T-helper 22 cell (primary cell): ENCODE results near the gene ADAD1.
"Not testable (repeated sequence)": the region's sequence is repeated elsewhere in the genome, so short reads cannot be mapped to it uniquely, and the experiment has no call there.

Experiments used
- DNase-seq: peaks from one replicate; pipeline ENCODE4 v3.0.0-alpha.2; 2020; ENCODE audit warnings: low read depth

Gene ADAD1

DNA sequence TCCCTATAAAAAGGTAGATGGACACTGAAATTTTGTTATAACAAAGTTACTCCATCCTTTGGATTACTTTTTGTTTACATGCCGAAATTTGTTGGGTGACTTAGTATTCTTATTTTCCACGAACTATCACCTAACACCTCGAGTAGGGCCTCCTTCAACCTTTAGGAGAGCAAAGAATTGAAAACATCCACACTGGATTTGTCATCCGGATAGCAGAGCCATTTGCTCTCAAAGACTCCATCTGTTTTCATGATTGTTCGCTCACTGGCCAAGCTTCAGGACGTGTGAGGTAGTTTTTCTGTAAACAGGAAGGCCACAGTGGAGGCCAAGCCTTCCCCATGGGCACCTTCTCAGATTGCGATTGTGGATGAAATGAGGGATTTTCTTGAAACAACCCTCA lies at the start of gene ADAD1:
TSS of gene ADAD1 (plus strand) at position 301 of the 400 bp plus-strand sequence. CDS start 1,059 bp downstream, outside the sequence.
- no peak for DNase-seq

DNA sequence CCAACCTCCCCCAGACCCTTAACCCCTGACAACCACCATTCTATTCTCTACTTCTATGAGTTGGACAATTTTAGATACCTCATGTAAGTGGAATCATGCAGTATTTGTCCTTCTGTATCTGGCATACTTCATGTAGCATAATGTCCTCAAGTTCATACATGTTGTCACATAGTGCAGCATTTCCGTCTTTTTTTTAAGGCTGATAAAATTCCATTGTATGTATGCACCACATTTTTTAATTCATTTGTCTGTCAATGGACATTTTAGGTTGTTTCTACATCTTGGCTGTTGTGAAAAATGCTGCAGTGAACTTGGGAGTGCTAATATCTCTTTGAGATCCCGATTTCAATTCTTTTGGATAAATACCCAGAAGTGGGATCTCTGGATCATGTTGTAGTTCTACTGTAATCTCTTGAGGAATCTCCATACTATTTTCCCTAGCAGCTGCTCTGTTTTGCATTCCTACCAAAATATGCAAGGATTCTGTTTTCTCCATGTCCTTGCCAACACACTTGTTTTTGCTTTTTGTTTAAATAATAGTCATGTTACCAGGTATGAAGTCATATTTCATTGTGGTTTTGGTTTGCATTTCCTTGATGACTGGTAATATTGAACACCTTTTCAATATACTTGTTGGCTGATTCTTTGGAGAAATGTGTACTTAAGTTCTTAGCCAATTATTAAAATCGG lies 48.8 kb upstream of the ADAD1 start:
- DNase-seq: no peak

DNA sequence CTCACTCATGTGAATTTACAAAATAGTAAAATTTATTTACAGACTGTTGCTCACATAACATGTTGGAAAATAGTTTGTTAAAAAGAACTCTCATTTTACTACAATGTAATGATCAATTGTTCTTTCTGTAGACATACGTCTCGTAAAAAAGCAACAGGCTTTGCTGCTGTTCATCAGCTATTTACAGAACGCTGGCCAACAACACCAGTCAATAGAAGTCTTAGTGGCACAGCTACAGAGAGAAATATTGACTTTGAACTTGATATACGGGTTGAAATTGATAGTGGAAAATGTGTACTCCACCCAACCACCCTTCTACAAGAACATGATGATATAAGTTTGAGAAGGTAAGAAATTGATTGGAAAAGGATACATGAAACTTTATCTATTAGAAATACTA lies 47.6 kb upstream of the ADAD1 start:
- no peak for DNase-seq

DNA sequence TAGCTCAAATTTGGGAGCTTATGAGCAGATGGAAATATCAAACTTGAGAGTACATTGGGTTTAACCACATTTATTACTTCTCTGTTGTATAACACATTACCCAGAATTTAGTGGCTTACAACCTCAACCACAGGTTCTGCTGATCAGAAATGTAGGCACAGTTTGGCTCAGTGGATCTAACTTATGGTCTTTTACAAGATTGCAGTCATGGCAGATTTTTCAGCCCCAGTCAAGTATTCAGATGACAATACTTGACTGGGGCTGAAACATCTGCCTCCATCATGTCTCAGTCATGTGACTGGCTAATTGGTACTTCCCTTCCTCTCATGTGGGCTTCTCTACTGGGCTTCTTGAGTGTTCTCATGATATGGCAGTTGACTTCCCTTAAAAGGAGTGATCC lies 44.0 kb upstream of the ADAD1 start:
- DNase-seq: no peak

DNA sequence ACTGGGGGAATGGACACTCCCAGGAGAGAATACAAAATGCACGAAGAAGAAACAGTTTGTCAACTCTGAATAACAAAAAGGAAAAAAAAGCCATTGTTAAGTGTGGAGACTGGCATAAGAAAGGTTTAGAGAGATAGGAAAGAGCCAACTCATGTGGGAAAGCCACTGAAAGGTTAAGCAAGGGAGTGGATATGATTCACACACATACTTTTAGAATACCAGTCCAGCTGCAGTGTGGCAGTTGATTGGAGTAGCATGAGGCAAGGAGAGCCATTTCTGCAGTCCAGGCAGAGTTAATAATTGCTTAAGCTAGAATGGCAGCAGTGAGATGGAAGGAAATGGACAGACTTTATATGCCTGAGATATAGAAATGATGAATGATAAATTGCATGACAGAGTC lies 36.9 kb upstream of the ADAD1 start:
- no peak for DNase-seq

- no peak for DNase-seq
These were observed 32.8 kb upstream of the ADAD1 start for GRCh38 chr4:122346036-122346435.

DNA sequence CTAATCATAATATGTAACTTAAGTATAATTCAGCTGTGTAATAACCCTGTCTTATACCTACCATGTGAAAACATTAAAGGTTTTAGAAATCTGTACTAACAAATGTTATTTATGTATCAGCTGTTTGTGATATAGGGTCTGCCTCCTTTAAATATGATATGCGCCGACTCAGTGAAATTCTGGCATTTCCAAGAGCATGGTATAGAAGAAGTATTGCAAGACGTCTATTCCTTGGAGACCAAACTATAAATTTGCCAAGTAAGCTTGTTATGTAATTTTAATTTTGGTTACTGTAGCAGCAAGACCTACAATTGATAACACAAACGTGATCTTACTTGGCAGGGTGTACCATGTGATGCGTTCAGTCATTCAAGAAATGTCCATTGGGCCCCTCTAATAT lies 32.3 kb upstream of the ADAD1 start:
- no peak for DNase-seq

DNA sequence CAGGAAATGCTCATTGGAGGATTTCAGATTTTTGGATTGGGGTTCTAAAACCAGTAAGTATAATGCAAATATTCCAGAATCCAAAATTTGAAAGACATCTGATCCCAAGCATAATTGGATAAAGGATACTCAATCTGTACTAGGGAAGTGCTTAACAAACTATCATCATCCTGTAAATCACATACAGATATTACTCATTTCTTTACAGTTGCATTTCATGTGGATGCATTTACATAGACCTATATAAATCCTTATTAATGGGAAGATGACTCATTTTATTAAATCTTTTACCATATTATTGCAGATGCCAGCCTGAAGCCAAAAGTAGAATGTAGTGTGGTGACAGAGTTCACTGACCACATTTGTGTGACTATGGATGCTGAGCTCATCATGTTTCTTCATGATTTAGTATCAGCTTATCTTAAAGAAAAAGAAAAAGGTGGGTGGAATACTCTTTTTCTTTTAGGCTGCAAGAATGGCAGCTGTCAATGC lies 22.4 kb upstream of the ADAD1 start:
- no peak for DNase-seq

- no peak for DNase-seq
These were observed 18.1 kb upstream of the ADAD1 start for GRCh38 chr4:122360754-122361153.

- DNase-seq: no peak
These were observed 14.0 kb upstream of the ADAD1 start for GRCh38 chr4:122364700-122365404.

DNA sequence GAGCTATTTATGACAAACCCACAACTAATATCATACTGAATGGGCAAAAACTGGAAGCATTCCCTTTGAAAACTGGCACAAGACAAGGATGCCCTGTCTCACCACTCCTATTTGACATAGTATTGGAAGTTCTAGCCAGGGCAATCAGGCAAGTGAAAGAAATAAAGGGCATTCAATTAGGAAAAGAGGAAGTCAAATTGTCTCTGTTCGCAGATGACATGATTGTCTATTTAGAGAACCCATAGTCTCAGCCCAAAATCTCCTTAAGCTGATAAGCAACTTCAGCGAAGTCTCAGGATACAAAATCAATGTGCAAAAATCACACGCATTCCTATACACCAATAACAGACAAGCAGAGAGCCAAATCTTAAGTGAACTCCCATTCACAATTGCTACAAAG lies 10.0 kb upstream of the ADAD1 start:
- not testable (repeated sequence) for DNase-seq

GRCh38 chr4:122377352-122377751 lies 1.5 kb upstream of the ADAD1 start:
- no peak for DNase-seq

- DNase-seq: no peak
These were observed 428 bp downstream of the ADAD1 start for GRCh38 chr4:122379239-122379638.

GRCh38 chr4:122383341-122383740 lies 4.5 kb downstream of the ADAD1 start:
- no peak for DNase-seq

DNA sequence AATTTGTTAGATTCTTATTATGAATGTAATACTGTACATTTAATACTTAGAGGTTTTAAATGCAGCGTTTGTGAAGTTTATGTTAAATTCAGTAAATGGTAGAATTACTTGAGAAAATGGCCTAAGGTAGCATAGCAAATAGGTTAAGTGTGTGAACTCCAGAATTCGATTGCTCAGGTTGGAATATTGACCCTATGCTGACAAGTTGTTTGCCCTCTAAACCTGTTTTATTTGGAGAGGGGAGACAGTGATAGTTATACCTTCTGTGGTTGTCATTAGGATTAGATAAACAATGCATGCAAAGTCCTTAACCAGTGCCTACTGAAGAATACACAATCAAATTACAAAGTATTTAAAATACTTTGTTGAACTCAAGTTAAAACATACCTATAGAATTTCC lies 5.4 kb downstream of the ADAD1 start:
- no peak for DNase-seq

DNA sequence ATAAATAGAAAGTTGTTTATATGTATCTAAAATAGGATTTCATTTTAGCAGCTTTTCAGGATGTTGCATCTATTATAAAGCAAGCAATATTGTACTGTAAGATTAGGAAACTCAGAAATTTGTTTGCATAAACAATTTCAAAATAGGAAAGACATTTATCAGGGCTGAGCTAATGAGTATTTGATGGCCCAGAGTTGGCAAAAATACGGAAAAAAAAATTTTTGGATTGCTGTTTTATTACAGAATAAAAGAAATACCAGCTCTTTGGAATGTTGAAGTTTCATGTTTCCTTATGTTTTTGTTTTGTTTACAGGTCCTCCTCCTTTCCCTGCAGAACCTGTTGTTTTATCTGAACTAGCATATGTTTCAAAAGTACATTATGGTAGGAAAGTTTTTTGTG lies 14.5 kb downstream of the ADAD1 start:
- no peak for DNase-seq

GRCh38 chr4:122403861-122404260 lies 25.1 kb downstream of the ADAD1 start:
- no peak for DNase-seq

GRCh38 chr4:122412547-122412946 lies 33.7 kb downstream of the ADAD1 start:
- DNase-seq: no peak

- DNase-seq: no peak
These were observed 44.4 kb downstream of the ADAD1 start for GRCh38 chr4:122423246-122423645.

- no peak for DNase-seq
These were observed 52.5 kb downstream of the ADAD1 start for GRCh38 chr4:122431351-122431750.

- no peak for DNase-seq
These were observed 55.5 kb downstream of the ADAD1 start for GRCh38 chr4:122434285-122434684.

- DNase-seq: no peak
These were observed 72.0 kb downstream of the ADAD1 start for GRCh38 chr4:122450847-122451246.

- DNase-seq: no peak
These were observed 74.7 kb downstream of the ADAD1 start for GRCh38 chr4:122453384-122453995.
